OCI-LY3 (cell line): ENCODE data around the gene COCH.

Experiments used
- H2AFZ ChIP-seq: fragments of 200-600, 300-600 bp; shearing (Covaris generic); 2 replicates; pipeline ENCODE4 v1.6.0; 2014; ENCODE audit warnings: antibody characterized with exemption, low read depth, low read length
- H3K27ac ChIP-seq: fragments of 200-600, 300-600 bp; sonication (generic); 2 replicates; pipeline ENCODE4 v1.5.1; 2014; ENCODE audit warnings: mild to moderate bottlenecking, low read length, moderate library complexity, mixed read lengths
- H3K27me3 ChIP-seq: fragments of 200-600, 300-600 bp; sonication (generic); 2 replicates; pipeline ENCODE4 v1.6.1; 2014; ENCODE audit warnings: low read depth, low read length, mixed read lengths
- H3K36me3 ChIP-seq: fragments of 200-600, 300-600 bp; sonication (generic); replicated peaks from 2 replicates; pipeline ENCODE3; 2014; ENCODE audit warnings: low read depth, low read length, mixed read lengths
- H3K4me1 ChIP-seq: fragments of 300-600, 200-600 bp; sonication (generic); 2 replicates; pipeline ENCODE4 v1.6.1; 2014; ENCODE audit warnings: low read length, mixed read lengths
- H3K4me2 ChIP-seq: fragments of 200-600, 300-600 bp; sonication (generic); 2 replicates; pipeline ENCODE4 v1.6.1; 2014; ENCODE audit warnings: low read length, mixed read lengths
- H3K4me3 ChIP-seq: fragments of 300-600, 200-600 bp; sonication (generic); 2 replicates; pipeline ENCODE4 v1.5.1; 2014; ENCODE audit warnings: antibody characterized with exemption, mild to moderate bottlenecking, low read length, moderate library complexity
- H3K79me2 ChIP-seq: fragments of 300-600, 200-600 bp; shearing (Covaris generic); 2 replicates; pipeline ENCODE4 v1.6.1; 2014; ENCODE audit warnings: mild to moderate bottlenecking, low read length, mixed read lengths
- H3K9ac ChIP-seq: fragments of 300-600, 200-600 bp; shearing (Covaris generic); 2 replicates; pipeline ENCODE4 v1.6.0; 2014; ENCODE audit warnings: mild to moderate bottlenecking, low read length, moderate library complexity
- H3K9me3 ChIP-seq: fragments of 200-600, 300-600 bp; shearing (Covaris generic); 2 replicates; pipeline ENCODE4 v1.6.1; 2014; ENCODE audit warnings: low read length, mixed read lengths; ENCODE audit not compliant: insufficient read depth
- H4K20me1 ChIP-seq: fragments of 200-600, 300-600 bp; sonication (generic); 2 replicates; pipeline ENCODE4 v1.6.1; 2016; ENCODE audit warnings: low read length, mixed read lengths; ENCODE audit not compliant: insufficient read depth
- EZH2phosphoT487 ChIP-seq: fragments of 200-600 bp; shearing (Covaris generic); IDR thresholded peaks from 2 replicates; pipeline ENCODE4 v1.6.1; 2018; ENCODE audit warnings: antibody characterized with exemption, mixed run types, low read depth
- TF ChIP-seq, protein P1 (sequence below): fragments of 200-600, 300-600 bp; sonication (generic); IDR thresholded peaks from 2 replicates; pipeline ENCODE4 v1.5.1; 2014; ENCODE audit warnings: antibody characterized with exemption, low read length, low read depth

The COCH gene

DNA sequence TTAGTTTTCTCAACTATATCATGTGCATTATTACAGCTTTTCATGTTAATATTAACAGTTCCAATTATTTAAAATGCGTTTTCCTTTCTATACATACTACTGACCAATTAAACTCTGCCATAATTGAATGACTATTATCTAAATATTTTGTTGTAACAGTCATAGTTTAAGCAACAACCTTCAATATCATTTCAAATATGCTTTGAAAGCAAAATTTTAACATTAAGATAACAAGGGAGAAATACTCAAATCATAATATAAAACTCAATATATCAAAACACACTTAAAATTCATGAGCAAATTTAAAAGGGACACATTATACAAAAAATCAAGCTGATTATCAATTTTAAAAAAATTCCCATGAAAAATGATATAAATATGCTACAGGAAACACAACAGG, 40.5 kb downstream of the COCH start:
- no peak overlapping the region for H3K4me3 ChIP-seq
- no peak overlapping the region for H3K4me2 ChIP-seq
- no peaks in the 10 kb centered on the region for H3K27me3 ChIP-seq
- H3K9ac ChIP-seq: no peak overlapping the region
- H3K79me2 ChIP-seq: no peaks in the 10 kb centered on the region
- no peaks in the 10 kb centered on the region for H4K20me1 ChIP-seq
- H3K36me3 ChIP-seq: peaks cover 13% of the 10 kb centered on the region
- H3K27ac ChIP-seq: no peak overlapping the region
- no peaks in the 10 kb centered on the region for H3K4me1 ChIP-seq
- TF ChIP-seq, protein P1, sequence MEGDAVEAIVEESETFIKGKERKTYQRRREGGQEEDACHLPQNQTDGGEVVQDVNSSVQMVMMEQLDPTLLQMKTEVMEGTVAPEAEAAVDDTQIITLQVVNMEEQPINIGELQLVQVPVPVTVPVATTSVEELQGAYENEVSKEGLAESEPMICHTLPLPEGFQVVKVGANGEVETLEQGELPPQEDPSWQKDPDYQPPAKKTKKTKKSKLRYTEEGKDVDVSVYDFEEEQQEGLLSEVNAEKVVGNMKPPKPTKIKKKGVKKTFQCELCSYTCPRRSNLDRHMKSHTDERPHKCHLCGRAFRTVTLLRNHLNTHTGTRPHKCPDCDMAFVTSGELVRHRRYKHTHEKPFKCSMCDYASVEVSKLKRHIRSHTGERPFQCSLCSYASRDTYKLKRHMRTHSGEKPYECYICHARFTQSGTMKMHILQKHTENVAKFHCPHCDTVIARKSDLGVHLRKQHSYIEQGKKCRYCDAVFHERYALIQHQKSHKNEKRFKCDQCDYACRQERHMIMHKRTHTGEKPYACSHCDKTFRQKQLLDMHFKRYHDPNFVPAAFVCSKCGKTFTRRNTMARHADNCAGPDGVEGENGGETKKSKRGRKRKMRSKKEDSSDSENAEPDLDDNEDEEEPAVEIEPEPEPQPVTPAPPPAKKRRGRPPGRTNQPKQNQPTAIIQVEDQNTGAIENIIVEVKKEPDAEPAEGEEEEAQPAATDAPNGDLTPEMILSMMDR: no peak
- TF ChIP-seq EZH2phosphoT487: no peak
- H2AFZ ChIP-seq: no peak overlapping the region
- no peaks in the 10 kb centered on the region for H3K9me3 ChIP-seq

DNA sequence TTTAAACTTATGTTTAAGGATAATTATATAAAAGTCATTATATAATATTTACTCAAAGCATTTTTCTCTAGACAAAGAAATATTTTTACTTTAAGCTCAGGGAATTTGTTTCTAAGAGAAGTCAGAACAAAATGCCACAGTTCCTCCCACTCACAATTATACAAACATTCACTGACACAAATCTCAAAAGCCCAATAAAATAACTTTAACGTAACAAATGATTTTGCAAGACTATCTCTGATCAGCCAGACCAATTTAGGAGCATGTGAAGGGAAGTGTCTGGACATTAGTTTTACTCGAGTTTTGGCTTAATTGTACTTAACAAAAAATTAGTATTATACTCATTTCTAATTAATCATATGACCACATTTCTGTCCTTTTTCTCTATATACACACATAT, 41.2 kb downstream of the COCH start:
- Histone ChIP-seq H3K4me2 (no peak overlapping the region), H4K20me1 (no peaks in the 10 kb centered on the region), H3K36me3 (peaks cover 9% of the 10 kb centered on the region), H2AFZ (no peak overlapping the region), H3K4me3 (no peak overlapping the region), H3K9ac (no peak overlapping the region), H3K27me3 (no peaks in the 10 kb centered on the region), H3K4me1 (0 out of 2 replicates have a peak, but pooled peaks cover 4% of the 10 kb centered on the region), H3K9me3 (no peaks in the 10 kb centered on the region), H3K79me2 (no peaks in the 10 kb centered on the region), H3K27ac (no peak overlapping the region)
- TF ChIP-seq EZH2phosphoT487: no peak
- TF ChIP-seq, protein P1: no peak

DNA sequence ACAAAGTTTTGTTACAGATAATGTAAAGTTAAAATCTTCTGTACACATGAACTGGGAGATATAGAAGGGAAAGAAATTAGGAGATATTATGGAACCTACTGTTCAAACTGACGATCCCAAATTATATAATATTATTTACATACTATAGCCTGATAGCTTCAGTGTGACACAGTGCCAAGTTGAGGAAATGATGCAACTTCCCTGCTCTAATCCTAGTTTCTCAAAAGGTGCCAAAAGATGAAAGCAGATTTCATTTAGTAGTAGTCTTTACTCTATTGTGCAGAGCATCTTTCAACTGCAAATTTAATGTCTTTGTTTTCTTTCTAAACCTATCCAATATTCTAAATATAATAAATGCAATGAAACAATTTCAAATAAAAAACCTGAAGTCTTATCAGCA, 46.9 kb downstream of the COCH start:
- Histone ChIP-seq H3K27me3 (no peaks in the 10 kb centered on the region), H2AFZ (no peak overlapping the region), H3K9me3 (no peaks in the 10 kb centered on the region), H3K36me3 (no peaks in the 10 kb centered on the region), H4K20me1 (no peaks in the 10 kb centered on the region), H3K27ac (no peak overlapping the region), H3K9ac (no peak overlapping the region), H3K4me2 (no peak overlapping the region), H3K4me3 (no peak overlapping the region), H3K79me2 (no peaks in the 10 kb centered on the region), H3K4me1 (0 out of 2 replicates have a peak, but pooled peaks cover 6% of the 10 kb centered on the region)
- TF ChIP-seq, protein P1: no peak
- no peak for TF ChIP-seq EZH2phosphoT487

DNA sequence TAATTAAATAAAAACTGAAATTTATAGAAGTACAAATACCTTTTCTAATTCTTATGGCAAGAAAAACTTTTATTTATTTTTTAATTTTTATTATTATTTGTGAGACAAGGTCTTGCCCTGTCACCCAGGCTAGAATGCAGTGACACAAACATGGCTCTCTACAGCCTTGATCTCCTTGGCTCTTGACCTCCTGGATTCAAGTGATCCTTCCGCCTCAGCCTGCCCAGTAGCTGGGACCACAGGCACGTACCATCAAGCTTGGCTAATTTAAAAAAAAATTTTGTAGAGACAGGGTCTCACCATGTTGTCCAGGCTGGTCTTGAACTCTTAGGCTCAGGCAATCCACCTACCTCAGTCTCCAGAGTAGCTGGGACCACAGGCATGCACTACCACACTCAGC, 47.4 kb downstream of the COCH start:
- no peaks in the 10 kb centered on the region for H3K36me3 ChIP-seq
- H3K4me1 ChIP-seq: 0 out of 2 replicates have a peak, but pooled peaks cover 6% of the 10 kb centered on the region
- H4K20me1 ChIP-seq: no peaks in the 10 kb centered on the region
- H3K79me2 ChIP-seq: no peaks in the 10 kb centered on the region
- H3K27me3 ChIP-seq: no peaks in the 10 kb centered on the region
- no peak overlapping the region for H2AFZ ChIP-seq
- TF ChIP-seq EZH2phosphoT487: no peak
- TF ChIP-seq, protein P1: no peak
- no peak overlapping the region for H3K27ac ChIP-seq
- no peak overlapping the region for H3K4me3 ChIP-seq
- H3K9me3 ChIP-seq: no peaks in the 10 kb centered on the region
- no peak overlapping the region for H3K9ac ChIP-seq
- H3K4me2 ChIP-seq: no peak overlapping the region
